Suppressor macrophage (primary cell): ENCODE results near the gene CFAP99.

Experiments
- DNase-seq, 4 experiments: peaks; one replicate each; pipeline ENCODE4 v3.0.0-alpha.2; 2020 to 2022

The CFAP99 gene

DNA sequence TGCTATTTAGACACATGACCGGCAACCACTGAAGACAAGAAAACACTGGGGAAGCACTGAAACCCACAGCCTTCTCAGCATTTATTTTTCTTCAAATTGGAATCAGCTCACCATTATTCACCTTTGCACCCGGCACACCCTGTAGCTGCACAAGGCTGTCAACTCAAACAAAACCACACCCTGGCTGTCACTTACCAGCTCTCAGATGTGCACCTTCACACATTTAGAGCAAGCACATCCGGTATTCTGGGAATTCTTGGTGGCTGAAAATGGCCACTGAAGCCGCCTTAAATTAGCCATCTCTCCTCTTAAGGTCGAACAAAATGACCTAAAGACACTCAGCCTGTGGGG lies 6.2 kb upstream of the CFAP99 start:
- no peak for DNase-seq

DNA sequence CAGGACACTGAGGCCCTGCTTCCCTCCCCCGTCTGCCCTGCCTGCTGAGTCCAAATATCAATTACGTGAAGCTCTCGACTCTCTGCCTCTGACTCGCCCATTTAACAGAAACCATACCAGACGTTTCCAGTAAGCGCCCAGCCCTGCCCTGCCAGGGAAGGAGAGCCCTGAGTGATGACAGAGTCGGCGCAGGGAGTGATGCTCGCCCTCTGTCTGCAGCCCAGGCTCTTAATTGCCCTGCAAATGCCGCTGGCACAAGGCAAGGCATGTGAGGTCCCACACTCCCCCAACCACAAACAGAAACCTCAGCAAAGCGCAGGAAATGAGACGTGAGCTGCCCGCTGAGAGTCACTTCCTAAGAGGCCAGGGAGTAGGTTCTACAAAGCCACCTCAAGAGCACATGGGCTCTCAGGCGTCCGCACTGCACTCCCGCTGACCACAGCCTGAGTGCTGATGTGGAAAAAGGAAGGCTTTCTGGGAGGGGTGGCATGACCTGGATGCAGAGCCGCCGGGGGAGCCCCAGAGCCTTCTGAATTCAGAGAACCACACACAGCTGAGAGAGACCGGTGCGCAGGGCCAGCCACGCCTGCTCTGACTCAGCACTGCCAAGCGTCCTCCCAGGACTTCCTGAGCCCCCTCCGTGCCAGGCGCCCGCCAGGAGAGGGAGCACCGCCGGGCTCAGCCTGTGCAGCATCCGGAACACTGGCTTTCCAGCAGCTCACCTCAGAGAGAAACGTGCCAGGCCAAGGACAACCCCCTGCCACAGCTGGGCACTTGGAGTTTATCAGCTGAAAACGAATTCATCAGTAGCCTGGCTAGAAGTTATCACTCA lies 5.7 kb upstream of the CFAP99 start:
- peak; percentile 96 to 99 (median 97) for DNase-seq

DNA sequence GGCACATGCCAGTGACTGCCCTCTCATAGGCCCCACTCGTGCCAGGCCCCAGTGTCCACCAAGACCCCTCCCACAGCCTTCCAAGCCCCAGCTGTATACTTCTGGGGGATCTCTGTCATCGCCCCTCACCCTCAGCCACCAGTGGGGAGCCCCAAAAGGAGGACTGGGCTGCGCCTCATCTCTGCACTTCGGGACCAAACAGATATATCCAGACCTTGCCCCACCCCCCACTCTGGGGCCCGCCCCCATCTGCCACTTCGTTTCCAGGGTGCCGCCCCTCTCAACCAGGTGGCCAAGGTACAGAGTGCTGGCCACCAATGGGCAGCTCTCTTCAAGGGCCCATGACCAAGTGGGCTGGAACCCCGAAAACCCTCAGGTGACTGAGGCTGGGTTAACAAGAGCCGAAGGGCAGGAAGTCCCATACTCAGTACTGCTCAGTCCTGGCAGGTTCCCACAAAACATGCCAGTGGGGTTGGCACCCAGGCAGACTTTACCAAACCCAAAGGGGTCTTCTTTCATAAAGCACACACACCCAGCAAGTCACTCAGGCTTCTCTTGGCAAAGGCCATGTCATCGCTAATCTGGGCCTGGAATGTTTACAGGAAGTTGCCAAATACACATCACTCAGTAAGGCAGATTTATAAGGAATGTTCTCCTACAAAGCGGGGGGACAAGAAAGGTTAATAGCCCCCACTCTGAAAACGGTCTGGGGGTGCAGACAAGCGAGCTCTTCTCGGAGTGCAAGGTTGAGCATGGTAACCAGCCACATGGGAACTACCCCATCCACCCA lies 4.7 kb upstream of the CFAP99 start:
- DNase-seq = peak; percentile 21 to 40 (median 32)

- no peak for DNase-seq
Observed at GRCh38 chr4:2415213-2415612, 3.5 kb upstream of the CFAP99 start.

- DNase-seq = peak in 1 of 4 experiments; percentile 4
Observed at GRCh38 chr4:2415881-2416563, 2.7 kb upstream of the CFAP99 start.

DNA sequence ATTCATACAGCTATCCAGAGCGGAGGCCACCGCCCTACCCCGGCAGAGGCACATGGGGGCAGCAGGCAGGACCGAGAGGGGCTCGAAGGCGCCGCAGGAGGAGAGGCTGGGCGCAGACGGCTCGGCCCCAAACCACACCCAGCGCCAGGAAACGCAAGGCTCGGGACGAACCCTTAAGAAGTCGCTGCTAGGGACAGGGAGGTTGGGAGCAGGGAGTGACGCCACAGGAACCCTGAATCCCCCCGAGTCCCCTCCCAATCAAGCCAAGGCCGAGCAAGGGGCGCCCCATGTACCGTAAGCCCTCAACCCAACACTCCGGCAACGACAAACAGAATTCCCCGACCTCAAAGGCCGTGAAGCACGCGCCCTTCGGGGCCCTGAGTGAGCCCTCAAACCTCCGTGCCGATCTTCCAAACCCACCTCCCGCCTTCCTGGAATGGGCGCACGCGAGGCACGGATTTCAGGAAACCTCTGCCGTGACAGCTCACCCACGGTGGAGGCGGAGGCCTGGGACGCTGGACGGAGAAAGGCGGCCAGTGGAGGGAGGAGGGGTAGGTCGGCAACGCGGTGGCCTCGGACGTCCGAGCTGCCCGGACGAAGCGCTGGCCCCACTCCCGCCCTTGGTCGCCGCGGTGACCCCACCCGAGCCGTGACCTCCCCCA lies 2.1 kb upstream of the CFAP99 start:
- peak; percentile 69 to 79 (median 74) for DNase-seq

- peak; percentile 19 to 68 (median 48) for DNase-seq
Observed at GRCh38 chr4:2417226-2417764, 1.5 kb upstream of the CFAP99 start.

DNA sequence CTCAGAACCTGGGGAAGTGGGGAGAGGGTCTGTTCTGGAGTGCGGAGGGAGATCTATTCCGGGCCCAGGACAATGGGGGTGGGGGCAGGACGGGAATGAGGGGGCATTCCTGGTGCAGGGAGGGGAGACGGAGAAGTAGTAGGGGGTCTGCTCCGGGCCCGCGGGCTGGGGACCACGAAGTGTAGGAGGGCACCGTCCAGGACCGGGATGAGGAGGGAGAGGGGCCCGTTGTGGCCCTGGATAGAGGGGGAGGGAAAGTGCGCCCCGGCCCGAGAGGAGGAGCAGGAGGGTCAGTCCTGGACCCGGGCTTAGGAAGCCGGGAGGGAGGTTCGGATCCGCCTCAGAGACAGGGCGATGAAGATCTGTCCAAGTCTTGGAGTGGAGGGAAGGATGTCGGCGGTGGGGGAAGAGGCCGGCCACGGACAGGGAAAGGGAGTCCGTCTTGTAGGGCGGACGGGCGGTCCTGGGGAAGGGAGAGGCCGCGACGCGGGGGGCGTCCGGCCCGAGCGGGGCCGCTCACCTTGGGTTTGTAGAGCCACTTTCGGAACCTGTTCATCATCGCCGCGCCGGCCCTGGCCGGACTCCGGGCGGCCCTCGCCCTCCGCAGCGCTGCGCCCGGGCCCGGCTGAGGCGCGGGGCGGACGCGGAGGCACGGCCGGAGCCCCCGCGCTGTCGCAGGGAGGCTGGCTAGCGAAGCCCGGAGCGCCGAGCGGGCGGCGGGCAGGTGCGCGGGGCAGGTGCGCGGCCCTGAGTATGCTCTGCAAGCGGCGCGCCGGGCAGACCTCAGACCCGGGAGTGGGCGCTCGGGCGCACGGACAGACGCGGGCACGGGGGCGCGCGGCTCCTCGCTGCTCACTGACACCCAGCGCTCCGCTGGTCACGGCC lies 748 bp upstream of the CFAP99 start, which contains the start of gene ZFYVE28:
Gene ZFYVE28 (minus strand): TSS at position 881 of the 885 bp plus-strand sequence. CDS start 322 bp downstream, at position 559.
- DNase-seq = peak; percentile 14 to 59 (median 44)

- DNase-seq = peak; percentile 61 to 75 (median 74)
Observed at GRCh38 chr4:2419814-2420213, 1.1 kb downstream of the CFAP99 start.

- no peak for DNase-seq
Observed at GRCh38 chr4:2421928-2422327, 3.2 kb downstream of the CFAP99 start.

- no peak for DNase-seq
Observed at GRCh38 chr4:2423066-2423465, 4.3 kb downstream of the CFAP99 start.

- DNase-seq = no peak
Observed at GRCh38 chr4:2423695-2424094, 4.9 kb downstream of the CFAP99 start.

GRCh38 chr4:2424581-2424980 lies 5.8 kb downstream of the CFAP99 start:
- DNase-seq = no peak

DNA sequence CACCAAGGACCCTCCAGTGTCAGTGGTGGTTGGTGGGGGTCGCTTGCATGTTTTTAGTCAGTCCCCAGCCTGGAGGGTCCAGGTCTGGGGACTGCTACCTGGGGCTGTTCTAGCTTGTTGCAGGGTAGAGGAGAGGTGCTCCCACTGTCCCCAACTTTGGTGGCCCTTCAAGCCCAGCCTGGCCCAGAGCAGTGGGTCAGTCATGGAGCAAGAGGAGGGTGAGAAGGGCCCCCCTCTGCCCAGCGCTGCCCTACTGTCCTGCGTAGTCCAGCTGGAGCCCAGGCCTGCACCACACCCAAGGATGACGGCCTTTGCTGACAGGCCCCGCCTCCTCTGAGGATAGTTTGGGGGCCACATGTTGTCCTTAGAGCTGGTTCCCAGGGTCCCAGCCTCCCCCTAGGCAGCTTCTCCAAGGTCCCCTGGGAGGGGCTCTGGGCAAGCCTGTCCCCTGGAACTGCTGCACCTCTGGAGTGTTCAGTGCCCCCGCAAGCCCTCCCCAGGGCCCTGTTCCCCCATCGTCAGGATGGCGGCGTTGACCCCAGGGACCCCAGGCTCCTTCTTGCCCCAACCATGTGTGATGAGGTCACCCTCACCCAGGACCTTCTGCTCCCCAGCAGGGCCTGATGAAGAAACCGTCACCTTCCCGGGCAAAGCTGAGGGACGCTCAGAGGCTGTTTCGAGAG lies 6.8 kb downstream of the CFAP99 start:
- DNase-seq = no peak

- DNase-seq = no peak
Observed at GRCh38 chr4:2426069-2426397, 7.3 kb downstream of the CFAP99 start.

GRCh38 chr4:2426711-2427275 lies 8.0 kb downstream of the CFAP99 start:
- no peak for DNase-seq

DNA sequence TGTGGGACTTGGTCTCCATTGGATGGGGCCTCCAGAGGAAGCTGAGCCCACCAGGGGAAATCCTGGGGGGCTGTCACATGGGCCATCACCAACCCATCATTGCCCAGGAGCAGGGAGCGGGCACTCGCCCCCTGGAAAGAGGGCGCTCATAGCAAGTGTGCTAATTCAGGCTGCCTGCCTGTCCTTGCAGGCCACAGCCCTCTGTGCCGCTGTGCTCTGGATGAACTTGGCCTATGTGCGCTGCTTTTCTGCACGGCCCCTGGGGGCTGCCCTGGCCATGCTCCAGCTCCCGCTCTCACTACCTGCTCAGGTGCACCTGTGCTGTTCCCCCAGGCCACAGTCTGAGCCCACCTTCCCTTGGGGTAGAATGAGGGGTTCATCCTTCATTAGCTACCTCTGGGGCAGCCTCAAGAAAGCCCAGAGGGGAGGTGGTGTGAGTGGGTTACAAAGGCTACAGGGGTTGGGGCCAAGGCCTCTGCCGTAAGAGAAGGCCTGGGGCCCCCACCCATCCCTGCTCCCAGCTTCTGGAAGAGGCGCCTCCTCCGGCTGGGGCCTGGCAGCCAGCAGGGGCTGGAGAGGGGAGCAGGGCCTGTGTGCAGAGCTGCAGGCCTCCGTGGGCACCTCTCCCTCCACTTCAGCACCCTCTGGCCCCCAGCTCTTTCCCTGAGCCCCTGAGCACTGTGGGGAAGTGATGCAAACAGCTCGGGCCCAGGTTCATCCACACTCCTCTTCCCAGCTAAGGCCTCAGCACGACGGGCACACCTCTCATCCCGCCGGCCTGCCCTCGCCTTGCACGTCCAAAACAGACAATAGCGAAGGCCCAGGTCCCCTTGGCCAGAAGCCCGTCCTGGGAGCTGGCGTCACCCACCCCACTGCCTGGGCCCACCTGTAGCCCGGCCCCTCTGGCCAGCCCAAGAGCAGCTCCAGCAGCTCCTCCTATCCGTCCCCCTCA lies 8.9 kb downstream of the CFAP99 start:
- no peak for DNase-seq

- no peak for DNase-seq
Observed at GRCh38 chr4:2428496-2429213, 9.9 kb downstream of the CFAP99 start.
